GM12878 (cell line): Measurements from ENCODE around the gene CRMP1. TPM values are rescaled to one million over a fixed set of nuclear protein-coding genes. Genes with fewer than 3 reads are reported as not detected.

ENCODE experiments used
- ATAC-seq: fragments of 200-7000 bp; cut with Tn5 transposase; 3 replicates; pipeline ENCODE4 v1.9.1; 2020; ENCODE audit warnings: mild to moderate bottlenecking, moderate library complexity
- BruUV-seq: library from RNA; stranded (reverse); fragments of 400-500 nt; replicated peaks from 2 replicates; lab custom pipeline; 2021; lab: Mats Ljungman, UMichigan
- CTCF ChIA-PET: fragments of 300-600 bp; sonication (Branson Sonifier 250); formaldehyde crosslinking; extraction: SDS; loops from one replicate; lab custom pipeline; 2021; ENCODE audit warnings: inconsistent platforms; lab: Yijun Ruan, JAX
- POLR2A ChIA-PET: fragments of 350-600 bp; formaldehyde crosslinking; extraction: SDS; loops from one replicate; lab custom pipeline; 2021; ENCODE audit warnings: inconsistent platforms; lab: Charles Lee
- RAD21 ChIA-PET: fragments of 300-600 bp; sonication (Branson Sonifier 250); formaldehyde crosslinking; loops from one replicate; lab custom pipeline; 2023; ENCODE audit warnings: antibody characterized with exemption; ENCODE audit not compliant: unreplicated experiment; lab: Charles Lee
- SMC1A ChIA-PET: fragments of 300-600 bp; sonication (Branson Sonifier 250); formaldehyde crosslinking; loops from one replicate; lab custom pipeline; 2023; ENCODE audit not compliant: unreplicated experiment, uncharacterized antibody; lab: Charles Lee
- DNase-seq: peaks from one replicate; pipeline ENCODE4 v3.0.0-alpha.2; 2011; ENCODE audit warnings: low read depth, low spot score
- FAIRE-seq: peaks from 3 replicates; lab custom pipeline; 2011; peaks lifted over from hg19 to GRCh38; lab: Jason Lieb, UNC
- H2AFZ ChIP-seq: 2 replicates; pipeline ENCODE4 v1.6.0; 2011; ENCODE audit warnings: low read depth, low read length, control low read depth; ENCODE audit not compliant: control insufficient read depth
- H3K27ac ChIP-seq: 2 replicates; pipeline ENCODE4 v1.5.1; 2011; ENCODE audit warnings: control low read depth; ENCODE audit not compliant: control insufficient read depth, insufficient read depth
- H3K27me3 ChIP-seq, 2 experiments: replicated peaks in 1 of 2; 2 replicates each; pipeline versions ENCODE4 v1.6.0 to v1.6.1; 2011; ENCODE audit warnings: low read length in 1 of 2; ENCODE audit not compliant: control insufficient read depth in 2 of 2, insufficient read depth in 2 of 2
- H3K36me3 ChIP-seq, 2 experiments: 2 replicates each; pipeline ENCODE4 v1.5.1; 2011; ENCODE audit warnings: low read length in 1 of 2; ENCODE audit not compliant: control insufficient read depth in 2 of 2, insufficient read depth in 2 of 2
- H3K4me1 ChIP-seq: 2 replicates; pipeline ENCODE4 v1.6.1; 2011; ENCODE audit warnings: mild to moderate bottlenecking, low read length, moderate library complexity, mixed read lengths; ENCODE audit not compliant: control insufficient read depth, insufficient read depth
- H3K4me2 ChIP-seq: 2 replicates; pipeline ENCODE4 v1.6.0; 2011; ENCODE audit warnings: control low read depth; ENCODE audit not compliant: control insufficient read depth, insufficient read depth
- H3K4me3 ChIP-seq: fragments of 200-600 bp; sonication (generic); 2 replicates; pipeline ENCODE4 v1.5.1; 2016
- H3K79me2 ChIP-seq: 2 replicates; pipeline ENCODE4 v1.6.0; 2011; ENCODE audit warnings: low read length; ENCODE audit not compliant: control insufficient read depth, insufficient read depth
- H3K9ac ChIP-seq: 2 replicates; pipeline ENCODE4 v1.8.0; 2011; ENCODE audit warnings: low read length, control low read depth, mixed read lengths; ENCODE audit not compliant: control insufficient read depth, insufficient read depth
- H3K9me3 ChIP-seq: replicated peaks from 3 replicates; pipeline ENCODE4 v1.5.1; 2011; ENCODE audit warnings: mild to moderate bottlenecking, low read length; ENCODE audit not compliant: control insufficient read depth, insufficient read depth
- H4K20me1 ChIP-seq: 2 replicates; pipeline ENCODE4 v1.6.0; 2011; ENCODE audit not compliant: control insufficient read depth, insufficient read depth
- BCL11A ChIP-seq: IDR thresholded peaks from 2 replicates; pipeline ENCODE4 v1.6.1; 2011; ENCODE audit warnings: low read depth, low read length
- BMI1 ChIP-seq: fragments of 450-650 bp; IDR thresholded peaks from 2 replicates; pipeline ENCODE4 v1.6.1; 2016; ENCODE audit warnings: mild to moderate bottlenecking, moderate library complexity, borderline replicate concordance
- CBX3 ChIP-seq: fragments of 200-600 bp; sonication (generic); IDR thresholded peaks from 2 replicates; pipeline ENCODE4 v1.6.1; 2016; ENCODE audit warnings: low read depth, borderline replicate concordance
- CREB1 ChIP-seq: IDR thresholded peaks from 2 replicates; pipeline ENCODE4 v1.6.1; 2012; ENCODE audit warnings: low read depth, mild to moderate bottlenecking, inconsistent platforms
- IKZF1 ChIP-seq: fragments of 450-650 bp; conservative IDR thresholded peaks from 2 replicates; pipeline ENCODE4 v1.6.1; 2017; ENCODE audit warnings: antibody characterized with exemption, mild to moderate bottlenecking
- NBN ChIP-seq: fragments of 450-650 bp; IDR thresholded peaks from 2 replicates; pipeline ENCODE4 v1.6.1; 2016
- NFXL1 ChIP-seq: fragments of 450-650 bp; IDR thresholded peaks from 2 replicates; pipeline ENCODE4 v1.6.1; 2017; ENCODE audit warnings: antibody characterized with exemption, mild to moderate bottlenecking, borderline replicate concordance
- NFYA ChIP-seq: IDR thresholded peaks from 2 replicates; pipeline ENCODE4 v1.6.1; 2011; ENCODE audit warnings: low read depth, mild to moderate bottlenecking, low read length, improper control_type of control experiment, borderline replicate concordance
- SUPT20H ChIP-seq: IDR thresholded peaks from 2 replicates; pipeline ENCODE4 v1.6.1; 2011; ENCODE audit warnings: low read depth, mild to moderate bottlenecking, low read length, moderate library complexity, borderline replicate concordance; ENCODE audit not compliant: control insufficient read depth
- SUZ12 ChIP-seq: fragments of 200-600 bp; sonication (generic); IDR thresholded peaks from one replicate; pipeline ENCODE4 v1.6.1; 2018; ENCODE audit warnings: antibody characterized with exemption, mild to moderate bottlenecking; ENCODE audit not compliant: unreplicated experiment
- TCF3 ChIP-seq: IDR thresholded peaks from 2 replicates; pipeline ENCODE4 v1.6.1; 2012; ENCODE audit warnings: low read depth, mild to moderate bottlenecking, low read length, borderline replicate concordance; ENCODE audit not compliant: insufficient read depth
- WRNIP1 ChIP-seq: IDR thresholded peaks from 2 replicates; pipeline ENCODE4 v1.6.1; 2011; ENCODE audit warnings: low read depth, low read length, improper control_type of control experiment, borderline replicate concordance
- ZBED1 ChIP-seq: IDR thresholded peaks from 2 replicates; pipeline ENCODE4 v1.6.1; 2016; ENCODE audit warnings: borderline replicate concordance
- ZNF207 ChIP-seq: fragments of 450-650 bp; IDR thresholded peaks from 2 replicates; pipeline ENCODE4 v1.6.1; 2014; ENCODE audit warnings: antibody characterized with exemption, mild to moderate bottlenecking, borderline replicate concordance
- ZNF622 ChIP-seq: fragments of 450-650 bp; IDR thresholded peaks from 2 replicates; pipeline ENCODE4 v1.6.1; 2017; ENCODE audit warnings: mild to moderate bottlenecking, inconsistent platforms
- WGBS: methylation state at CpG from one replicate; pipeline ENCODE4 v1.1.6; 2016; ENCODE audit warnings: low lambda C conversion rate; ENCODE audit not compliant: insufficient replicate concordance, insufficient coverage; ENCODE audit errors: missing lambda C conversion rate; 5-methylcytosine and 5-hydroxymethylcytosine counted together
- in situ Hi-C: fragments of 300-500 bp; cut with MboI; formaldehyde crosslinking; loops from 9 replicates; pipeline ENCODE4 v1.14.3; 2018; ENCODE audit warnings: mixed read lengths
- intact Hi-C: fragments of 100-400 bp; cut with micrococcal nuclease; formaldehyde crosslinking; loops from one replicate; pipeline ENCODE4 v1.14.2; 2022; ENCODE audit not compliant: unreplicated experiment
- polyA plus RNA-seq, 11 experiments: library from polyadenylated mRNA; depleted of rRNA in 4 of 11; unstranded in 6 of 11; stranded (reverse) in 5 of 11; fragments of >200 nt; fragmentation: Nextera tagmentation in 4 of 11; fragmentation: Illumina TruSeq in 1 of 11; extraction: Ambion mirVana in 4 of 11; extraction: Trizol in 1 of 11; gene quantifications; 1 replicate in 1 of 11; 2 replicates in 10 of 11; pipeline versions ENCODE4 v1.2.1 to v1.2.3, GENCODE V29; 2011 to 2016; ENCODE audit warnings: inconsistent platforms in 2 of 11, missing spikeins in 2 of 11, low read depth in 1 of 11
- total RNA-seq, 4 experiments: library from RNA; depleted of rRNA in 3 of 4; stranded (reverse); fragments of >200 nt in 3 of 4; fragmentation: Illumina TruSeq in 1 of 4; extraction: Trizol in 1 of 4; gene quantifications; 2 replicates each; pipeline versions ENCODE4 v1.2.1 to v1.2.3, GENCODE V29; 2013 to 2021
- TF ChIP-seq, protein P1 (sequence below): IDR thresholded peaks from 2 replicates; pipeline ENCODE4 v1.6.1; 2011; ENCODE audit warnings: low read depth, low read length, improper control_type of control experiment, borderline replicate concordance
- TF ChIP-seq, protein P2 (sequence below): IDR thresholded peaks from 2 replicates; pipeline ENCODE4 v1.6.1; 2012; ENCODE audit warnings: low read length, inconsistent platforms
- TF ChIP-seq, protein P3 (sequence below): fragments of 450-650 bp; IDR thresholded peaks from 2 replicates; pipeline ENCODE4 v1.6.1; 2014; ENCODE audit warnings: mild to moderate bottlenecking
- TF ChIP-seq, protein P4 (sequence below): fragments of 450-650 bp; IDR thresholded peaks from 2 replicates; pipeline ENCODE4 v1.6.1; 2017; ENCODE audit warnings: borderline replicate concordance

CRMP1 gene
- total and polyA plus RNA-seq, 10 of the 15 experiments (the other 5 are each of a cell fraction or from before 2014, with no cell fraction given) = 0.03 to 1.4 (median 0.12) TPM; not detected in 2

DNA sequence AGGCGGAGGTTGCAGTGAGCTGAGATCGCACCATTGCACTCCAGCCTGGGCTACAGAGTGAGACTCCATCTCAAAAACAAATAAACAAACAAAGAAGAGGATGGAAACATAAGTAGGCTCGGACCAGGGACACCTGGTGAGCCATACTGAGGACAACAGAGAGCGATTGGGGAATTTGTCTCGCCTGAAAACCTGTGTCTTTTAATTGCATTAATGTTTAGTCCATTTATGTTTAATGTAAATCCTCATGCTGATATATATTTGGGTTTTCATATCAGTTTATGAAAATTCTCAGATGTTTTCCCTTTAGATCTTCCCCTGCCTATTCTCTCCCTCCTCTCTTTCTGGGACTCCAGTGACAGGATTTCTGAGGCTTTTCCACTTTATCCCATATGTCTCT, 97.3 kb downstream of the CRMP1 start:
- Histone ChIP-seq H3K36me3 (peaks cover 0 to 2% of the 10 kb centered on the region in 2 experiments; a peak in 3 of 4 replicates), H2AFZ (no peak overlapping the region), H3K4me2 (no peak overlapping the region), H3K27me3 (no peaks in the 10 kb centered on the region), H4K20me1 (no peaks in the 10 kb centered on the region), H3K9ac (no peak overlapping the region), H3K27ac (no peak overlapping the region), H3K9me3 (no peaks in the 10 kb centered on the region), H3K4me3 (no peak overlapping the region), H3K4me1 (no peaks in the 10 kb centered on the region), H3K79me2 (no peaks in the 10 kb centered on the region)
- ChIA-PET SMC1A (no interaction called here), CTCF (interaction anchor here (0.5 kb wide), 1 partner anchor 1531 kb away, joined by 3 read pairs; no protein-coding TSS in a partner anchor), POLR2A (no interaction called here), RAD21 (no interaction called here)
- in situ Hi-C loops (loop anchor here (10.0 kb wide), 1 partner anchor 401 kb away; no protein-coding TSS in a partner anchor), intact Hi-C loops (no loop called here)
- FAIRE-seq (no peak), ATAC-seq (no peak), DNase-seq (no peak)
- 29% methylated on average over 5 of the region's 5 CpGs for WGBS
- TF ChIP-seq SUZ12 = no peak
- no peak for TF ChIP-seq CREB1
- TF ChIP-seq ZNF622 = no peak
- TF ChIP-seq SUPT20H = no peak
- TF ChIP-seq TCF3 = no peak
- TF ChIP-seq, protein P1, sequence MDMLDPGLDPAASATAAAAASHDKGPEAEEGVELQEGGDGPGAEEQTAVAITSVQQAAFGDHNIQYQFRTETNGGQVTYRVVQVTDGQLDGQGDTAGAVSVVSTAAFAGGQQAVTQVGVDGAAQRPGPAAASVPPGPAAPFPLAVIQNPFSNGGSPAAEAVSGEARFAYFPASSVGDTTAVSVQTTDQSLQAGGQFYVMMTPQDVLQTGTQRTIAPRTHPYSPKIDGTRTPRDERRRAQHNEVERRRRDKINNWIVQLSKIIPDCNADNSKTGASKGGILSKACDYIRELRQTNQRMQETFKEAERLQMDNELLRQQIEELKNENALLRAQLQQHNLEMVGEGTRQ = no peak
- no peak for TF ChIP-seq WRNIP1
- no peak for TF ChIP-seq CBX3
- TF ChIP-seq, protein P2, sequence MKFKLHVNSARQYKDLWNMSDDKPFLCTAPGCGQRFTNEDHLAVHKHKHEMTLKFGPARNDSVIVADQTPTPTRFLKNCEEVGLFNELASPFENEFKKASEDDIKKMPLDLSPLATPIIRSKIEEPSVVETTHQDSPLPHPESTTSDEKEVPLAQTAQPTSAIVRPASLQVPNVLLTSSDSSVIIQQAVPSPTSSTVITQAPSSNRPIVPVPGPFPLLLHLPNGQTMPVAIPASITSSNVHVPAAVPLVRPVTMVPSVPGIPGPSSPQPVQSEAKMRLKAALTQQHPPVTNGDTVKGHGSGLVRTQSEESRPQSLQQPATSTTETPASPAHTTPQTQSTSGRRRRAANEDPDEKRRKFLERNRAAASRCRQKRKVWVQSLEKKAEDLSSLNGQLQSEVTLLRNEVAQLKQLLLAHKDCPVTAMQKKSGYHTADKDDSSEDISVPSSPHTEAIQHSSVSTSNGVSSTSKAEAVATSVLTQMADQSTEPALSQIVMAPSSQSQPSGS = no peak
- TF ChIP-seq BCL11A = no peak
- TF ChIP-seq NFXL1 = no peak
- TF ChIP-seq ZNF207 = no peak
- no peak for TF ChIP-seq BMI1
- TF ChIP-seq IKZF1 = no peak
- TF ChIP-seq, protein P3, sequence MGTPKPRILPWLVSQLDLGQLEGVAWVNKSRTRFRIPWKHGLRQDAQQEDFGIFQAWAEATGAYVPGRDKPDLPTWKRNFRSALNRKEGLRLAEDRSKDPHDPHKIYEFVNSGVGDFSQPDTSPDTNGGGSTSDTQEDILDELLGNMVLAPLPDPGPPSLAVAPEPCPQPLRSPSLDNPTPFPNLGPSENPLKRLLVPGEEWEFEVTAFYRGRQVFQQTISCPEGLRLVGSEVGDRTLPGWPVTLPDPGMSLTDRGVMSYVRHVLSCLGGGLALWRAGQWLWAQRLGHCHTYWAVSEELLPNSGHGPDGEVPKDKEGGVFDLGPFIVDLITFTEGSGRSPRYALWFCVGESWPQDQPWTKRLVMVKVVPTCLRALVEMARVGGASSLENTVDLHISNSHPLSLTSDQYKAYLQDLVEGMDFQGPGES = no peak
- no peak for TF ChIP-seq NBN
- TF ChIP-seq, protein P4, sequence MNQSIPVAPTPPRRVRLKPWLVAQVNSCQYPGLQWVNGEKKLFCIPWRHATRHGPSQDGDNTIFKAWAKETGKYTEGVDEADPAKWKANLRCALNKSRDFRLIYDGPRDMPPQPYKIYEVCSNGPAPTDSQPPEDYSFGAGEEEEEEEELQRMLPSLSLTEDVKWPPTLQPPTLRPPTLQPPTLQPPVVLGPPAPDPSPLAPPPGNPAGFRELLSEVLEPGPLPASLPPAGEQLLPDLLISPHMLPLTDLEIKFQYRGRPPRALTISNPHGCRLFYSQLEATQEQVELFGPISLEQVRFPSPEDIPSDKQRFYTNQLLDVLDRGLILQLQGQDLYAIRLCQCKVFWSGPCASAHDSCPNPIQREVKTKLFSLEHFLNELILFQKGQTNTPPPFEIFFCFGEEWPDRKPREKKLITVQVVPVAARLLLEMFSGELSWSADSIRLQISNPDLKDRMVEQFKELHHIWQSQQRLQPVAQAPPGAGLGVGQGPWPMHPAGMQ = no peak
- no peak for TF ChIP-seq ZBED1
- no peak for TF ChIP-seq NFYA
- no TSS peak for BruUV-seq
